MCF 10A (cell line): ENCODE data around the gene TMEM202. TPM values are rescaled to one million over a fixed set of nuclear protein-coding genes. Genes with fewer than 3 reads are reported as not detected.

Source experiments
- BruUV-seq: library from RNA; stranded (reverse); fragments of 400-500 nt; replicated peaks from 2 replicates; lab custom pipeline; 2021; lab: Mats Ljungman, UMichigan
- CTCF ChIA-PET: fragments of 300-600 bp; sonication (Branson Sonifier 250); formaldehyde crosslinking; extraction: SDS; loops from one replicate; lab custom pipeline; 2021; ENCODE audit warnings: antibody characterized with exemption, inconsistent platforms; lab: Yijun Ruan, JAX
- POLR2A ChIA-PET: fragments of 300-600, 350-650 bp; sonication (Branson Sonifier 250); formaldehyde crosslinking; extraction: SDS; loops from one replicate; lab custom pipeline; 2020; ENCODE audit warnings: antibody characterized with exemption, inconsistent platforms; lab: Yijun Ruan, JAX
- DNase-seq: peaks from one replicate; pipeline ENCODE4 v3.0.0-alpha.2; 2018; ENCODE audit not compliant: unreplicated experiment
- H3K27ac Mint-ChIP-seq: one replicate; pipeline ENCODE4 v1.8.0; 2022; ENCODE audit warnings: mild to moderate bottlenecking, low read depth, mixed read lengths; ENCODE audit not compliant: unreplicated experiment
- H3K27me3 Mint-ChIP-seq: one replicate; pipeline ENCODE4 v1.8.0; 2022; ENCODE audit warnings: mixed read lengths; ENCODE audit not compliant: insufficient read depth, unreplicated experiment
- H3K36me3 Mint-ChIP-seq: one replicate; pipeline ENCODE4 v1.8.0; 2022; ENCODE audit warnings: mild to moderate bottlenecking, moderate library complexity, mixed read lengths; ENCODE audit not compliant: insufficient read depth, unreplicated experiment
- H3K4me1 Mint-ChIP-seq: one replicate; pipeline ENCODE4 v1.8.0; 2022; ENCODE audit warnings: mixed read lengths; ENCODE audit not compliant: insufficient read depth, unreplicated experiment
- H3K4me3 Mint-ChIP-seq: one replicate; pipeline ENCODE4 v1.8.0; 2022; ENCODE audit warnings: mild to moderate bottlenecking, moderate library complexity, mixed read lengths; ENCODE audit not compliant: unreplicated experiment
- H3K9me3 Mint-ChIP-seq: one replicate; pipeline ENCODE4 v1.8.0; 2022; ENCODE audit warnings: mixed read lengths; ENCODE audit not compliant: unreplicated experiment
- CTCF ChIP-seq: fragments of 200-600 bp; IDR thresholded peaks from one replicate; pipeline ENCODE4 v1.8.0; 2022; ENCODE audit warnings: antibody characterized with exemption, mild to moderate bottlenecking; ENCODE audit not compliant: unreplicated experiment
- intact Hi-C: fragments of 100-400 bp; cut with micrococcal nuclease; formaldehyde crosslinking; loops from 2 replicates; pipeline ENCODE4 v1.14.1; 2022
- total RNA-seq: library from RNA; stranded (reverse); gene quantifications from 2 replicates; pipeline ENCODE4 v1.2.3, GENCODE V29; 2022

Gene TMEM202
- total RNA-seq, 1 experiment from 2014 or later, result not detected

- POLR2A ChIA-PET, result interaction anchor here (0.9 to 1.2 kb wide), 2 partner anchors 10 to 106 kb away, joined by 3 read pairs; no protein-coding TSS in a partner anchor
- DNase-seq, result no peak
- Mint-ChIP-seq H3K4me3 (no peak overlapping the region), H3K9me3 (no peaks in the 10 kb centered on the region), H3K27ac (no peak overlapping the region), H3K4me1 (peaks cover 5% of the 10 kb centered on the region), H3K36me3 (peaks cover 31% of the 10 kb centered on the region), H3K27me3 (no peaks in the 10 kb centered on the region)
- no TSS peak for BruUV-seq
- CTCF ChIA-PET, result interaction anchor here (0.6 to 1.0 kb wide), 2 partner anchors 28 to 93 kb away, joined by 3 read pairs; no protein-coding TSS in a partner anchor
- TF ChIP-seq CTCF, result no peak
- intact Hi-C loops, result no loop called here
Measured at GRCh38 chr15:72368899-72369298, 29.2 kb upstream of the TMEM202 start.

- TF ChIP-seq CTCF, result no peak
Measured at GRCh38 chr15:72369964-72370363, 28.1 kb upstream of the TMEM202 start.

GRCh38 chr15:72372361-72372760 is 25.7 kb upstream of the TMEM202 start:
- no peak for TF ChIP-seq CTCF
- no peak for DNase-seq
- Mint-ChIP-seq H3K4me1 (peaks cover 20% of the 10 kb centered on the region), H3K27ac (no peak overlapping the region), H3K27me3 (no peaks in the 10 kb centered on the region), H3K4me3 (no peak overlapping the region), H3K9me3 (no peaks in the 10 kb centered on the region), H3K36me3 (peaks cover 41% of the 10 kb centered on the region)
- POLR2A ChIA-PET, result interaction anchor here (1.3 kb wide), 1 partner anchor 11 kb away, joined by 4 read pairs; no protein-coding TSS in a partner anchor
- intact Hi-C loops, result no loop called here
- CTCF ChIA-PET, result interaction anchor here (0.6 kb wide), 1 partner anchor 60 kb away, joined by 3 read pairs; no protein-coding TSS in a partner anchor
- BruUV-seq, result no TSS peak

More at GRCh38 chr15:72369964-72370363, 28.1 kb upstream of the TMEM202 start:
- H3K36me3 Mint-ChIP-seq, result peaks cover 35% of the 10 kb centered on the region
- intact Hi-C loops, result no loop called here
- no TSS peak for BruUV-seq
- ChIA-PET POLR2A (no interaction called here), CTCF (interaction anchor here (0.5 to 0.6 kb wide), 2 partner anchors 719 to 1130 kb away, joined by 4 to 5 read pairs; no protein-coding TSS in a partner anchor)
- no peak overlapping the region for H3K4me3 Mint-ChIP-seq
- no peaks in the 10 kb centered on the region for H3K9me3 Mint-ChIP-seq
- H3K27me3 Mint-ChIP-seq, result no peaks in the 10 kb centered on the region
- peaks cover 11% of the 10 kb centered on the region for H3K4me1 Mint-ChIP-seq
- DNase-seq, result no peak
- H3K27ac Mint-ChIP-seq, result no peak overlapping the region

GRCh38 chr15:72375501-72375845 is 22.6 kb upstream of the TMEM202 start:
- DNase-seq, result no peak
- H3K36me3 Mint-ChIP-seq, result peaks cover 24% of the 10 kb centered on the region
- H3K27me3 Mint-ChIP-seq, result no peaks in the 10 kb centered on the region
- intact Hi-C loops, result no loop called here
- no peaks in the 10 kb centered on the region for H3K9me3 Mint-ChIP-seq
- peaks cover 18% of the 10 kb centered on the region for H3K4me1 Mint-ChIP-seq
- TSS peak; percentile 60 for BruUV-seq
- ChIA-PET CTCF (interaction anchor here (0.5 to 2.0 kb wide), 7 partner anchors 11 to 157 kb away, joined by 3 to 8 read pairs (median 3); no protein-coding TSS in a partner anchor), POLR2A (interaction anchor here (0.6 to 3.0 kb wide), 33 partner anchors 8 to 680 kb away, joined by 3 to 27 read pairs (median 5); partner anchors contain the start of genes ARIH1, BBS4, CELF6 and HIGD2B)
- no peak for TF ChIP-seq CTCF
- peak overlapping the region; percentile 95 for H3K27ac Mint-ChIP-seq
- peak overlapping the region; percentile 92 for H3K4me3 Mint-ChIP-seq
